Esophagus (tissue), 2 donors: ENCODE data around the gene DCDC2C. TPM values are rescaled to one million over a fixed set of nuclear protein-coding genes. Genes with fewer than 3 reads are reported as not detected.
"Not testable (repeated sequence)": the region's sequence is repeated elsewhere in the genome, so short reads cannot be mapped to it uniquely, and the experiment has no call there.

Experiments used
- H3K27ac ChIP-seq, 2 donors: one replicate each; pipeline ENCODE4 v1.5.1; 2013; ENCODE audit warnings: low read depth in 2 of 2, mild to moderate bottlenecking in 2 of 2, inconsistent platforms in 1 of 2, low read length in 1 of 2, moderate library complexity in 1 of 2
- H3K27me3 ChIP-seq, 2 donors: one replicate each; pipeline ENCODE4 v1.6.1; 2013; ENCODE audit warnings: low read length in 2 of 2, control low read depth in 1 of 2, mild to moderate bottlenecking in 1 of 2; ENCODE audit not compliant: insufficient read depth in 2 of 2, control insufficient read depth in 1 of 2
- H3K36me3 ChIP-seq, 2 donors: one replicate each; pipeline ENCODE4 v1.6.1; 2013; ENCODE audit warnings: low read length in 1 of 2; ENCODE audit not compliant: control insufficient read depth in 2 of 2, insufficient read depth in 2 of 2
- H3K4me1 ChIP-seq, 2 donors: one replicate each; pipeline ENCODE4 v1.6.1; 2013; ENCODE audit warnings: low read length in 1 of 2; ENCODE audit not compliant: control insufficient read depth in 2 of 2, insufficient read depth in 2 of 2
- H3K4me3 ChIP-seq, 2 donors: one replicate each; pipeline ENCODE4 v1.5.1; 2013; ENCODE audit warnings: low read length in 2 of 2, mild to moderate bottlenecking in 2 of 2, low read depth in 1 of 2, moderate library complexity in 1 of 2
- H3K9me3 ChIP-seq, 2 donors: one replicate each; pipeline ENCODE4 v1.6.1; 2013; ENCODE audit warnings: mild to moderate bottlenecking in 2 of 2, low read depth in 1 of 2, low read length in 1 of 2, moderate library complexity in 1 of 2; ENCODE audit not compliant: control insufficient read depth in 2 of 2, insufficient read depth in 1 of 2
- WGBS, 2 donors: extraction: QIAGEN DNeasy Blood & Tissue Kit; methylation state at CpG; one replicate each; pipeline ENCODE4 v1.1.7; 2013; 5-methylcytosine and 5-hydroxymethylcytosine counted together
- polyA plus RNA-seq, 2 donors: library from polyadenylated mRNA; stranded (reverse); fragments of 200-250 nt; gene quantifications; one replicate each; pipeline ENCODE4 v1.2.3, GENCODE V29; 2013
- donor health status: healthy with polysubstance abuse.
- donor health status: Bipolar disorder and iron deficiency.

Gene DCDC2C
- under 1 TPM in 1 of 2 donors, not detected in 1; 0.04 TPM for polyA plus RNA-seq

- Histone ChIP-seq H3K9me3 (peaks cover 0 to 5% of the 10 kb centered on the region in 2 donors), H3K27me3 (no peaks in the 10 kb centered on the region), H3K36me3 (no peaks in the 10 kb centered on the region), H3K4me3 (no peak within 1 kb of the TSS), H3K4me1 (peaks cover 0 to 4% of the 10 kb centered on the region in 2 donors), H3K27ac (no peak within 1 kb of the TSS)
- 10 to 16% methylated on average over 42 to 60 of the region's 60 CpGs for WGBS, 2 donors
Measured at GRCh38 chr2:3703236-3703756, at the start of gene DCDC2C. TSS of gene DCDC2C (plus strand) at chr2:3703575. CDS start at chr2:3703752, 177 bp downstream.

GRCh38 chr2:3654011-3654410 is 49.4 kb upstream of the DCDC2C start:
- Histone ChIP-seq H3K9me3 (no peaks in the 10 kb centered on the region), H3K36me3 (no peaks in the 10 kb centered on the region), H3K4me1 (peaks cover 0 to 7% of the 10 kb centered on the region in 2 donors), H3K27me3 (no peaks in the 10 kb centered on the region), H3K27ac (no peak overlapping the region), H3K4me3 (no peak overlapping the region)
- 89 to 91% methylated on average over 10 of the region's 10 CpGs for WGBS, 2 donors

- no peaks in the 10 kb centered on the region for H3K9me3 ChIP-seq
- H3K27ac ChIP-seq: no peak overlapping the region
- no peaks in the 10 kb centered on the region for H3K36me3 ChIP-seq
- H3K4me3 ChIP-seq: no peak overlapping the region
- 79% methylated on average over 21 of the region's 21 CpGs for whole genome bisulfite sequencing, 2 donors
- H3K27me3 ChIP-seq: no peaks in the 10 kb centered on the region
- peaks cover 0 to 7% of the 10 kb centered on the region in 2 donors for H3K4me1 ChIP-seq
Measured at GRCh38 chr2:3654531-3655225, 48.7 kb upstream of the DCDC2C start.

GRCh38 chr2:3655871-3656761 is 47.3 kb upstream of the DCDC2C start:
- Histone ChIP-seq H3K4me3 (no peak overlapping the region), H3K27ac (no peak overlapping the region), H3K4me1 (peaks cover 0 to 7% of the 10 kb centered on the region in 2 donors), H3K9me3 (no peaks in the 10 kb centered on the region), H3K27me3 (no peaks in the 10 kb centered on the region), H3K36me3 (no peaks in the 10 kb centered on the region)
- 80 to 83% methylated on average over 28 of the region's 28 CpGs for WGBS, 2 donors

- Histone ChIP-seq H3K27me3 (no peaks in the 10 kb centered on the region), H3K9me3 (no peaks in the 10 kb centered on the region), H3K27ac (no peak overlapping the region), H3K36me3 (no peaks in the 10 kb centered on the region), H3K4me1 (peaks cover 0 to 2% of the 10 kb centered on the region in 2 donors), H3K4me3 (no peak overlapping the region)
- WGBS, 2 donors: 72 to 76% methylated on average over 36 of the region's 36 CpGs
Measured at GRCh38 chr2:3656762-3657721, 46.3 kb upstream of the DCDC2C start.

- H3K36me3 ChIP-seq: no peaks in the 10 kb centered on the region
- peak within 1 kb of the TSS in 1 of 2 donors; percentile 11 for H3K27ac ChIP-seq
- no peak within 1 kb of the TSS for H3K4me3 ChIP-seq
- 76 to 92% methylated on average over 6 to 7 of the region's 7 CpGs for whole genome bisulfite sequencing, 2 donors
- no peaks in the 10 kb centered on the region for H3K27me3 ChIP-seq
- H3K9me3 ChIP-seq: no peaks in the 10 kb centered on the region
- peaks cover 0 to 2% of the 10 kb centered on the region in 2 donors for H3K4me1 ChIP-seq
Measured at GRCh38 chr2:3657881-3658280, 45.5 kb upstream of the DCDC2C start, which contains the start of gene ALLC. TSS of gene ALLC (plus strand) at chr2:3658200. CDS start at chr2:3671158, 12,958 bp downstream.

- 78 to 80% methylated on average over 26 of the region's 26 CpGs for WGBS, 2 donors
- no peak overlapping the region for H3K27ac ChIP-seq
- no peaks in the 10 kb centered on the region for H3K9me3 ChIP-seq
- H3K27me3 ChIP-seq: no peaks in the 10 kb centered on the region
- H3K4me3 ChIP-seq: no peak overlapping the region
- H3K4me1 ChIP-seq: peaks cover 0 to 2% of the 10 kb centered on the region in 2 donors
- no peaks in the 10 kb centered on the region for H3K36me3 ChIP-seq
Measured at GRCh38 chr2:3659447-3660432, 43.6 kb upstream of the DCDC2C start.

GRCh38 chr2:3660640-3661039 is 42.7 kb upstream of the DCDC2C start:
- not testable (repeated sequence) for H3K36me3 ChIP-seq, H3K4me3 ChIP-seq, H3K27ac ChIP-seq, H3K9me3 ChIP-seq, H3K4me1 ChIP-seq, H3K27me3 ChIP-seq
- WGBS, 2 donors: 65 to 71% methylated on average over 7 of the region's 7 CpGs
